SK-N-SH treated with all-trans-retinoic acid at 6 μM for 48 hours (cell line): Measurements from ENCODE around the gene PADI2.

Experiments
- ATAC-seq: fragments of 200-7000 bp; cut with Tn5 transposase; 3 replicates; pipeline ENCODE4 v1.9.1; 2020; ENCODE audit warnings: mild to moderate bottlenecking, moderate library complexity
- ARNTL ChIP-seq: fragments of 450-650 bp; formaldehyde crosslinking; IDR thresholded peaks from 2 replicates; pipeline ENCODE4 v1.5.0; 2020; ENCODE audit warnings: low read depth, mild to moderate bottlenecking, moderate library complexity, borderline replicate concordance
- BACH2 ChIP-seq: fragments of 250-450 bp; sonication (Bioruptor Pico); IDR thresholded peaks from 2 replicates; pipeline ENCODE4 v1.9.0; 2021; ENCODE audit warnings: mild to moderate bottlenecking, borderline replicate concordance
- CREB5 ChIP-seq: fragments of 250-450 bp; sonication (Bioruptor Pico); IDR thresholded peaks from 2 replicates; pipeline ENCODE4 v1.5.1; 2020; ENCODE audit warnings: low read depth, mild to moderate bottlenecking, moderate library complexity
- CSDC2 ChIP-seq: fragments of 250-450 bp; sonication (Bioruptor Pico); IDR thresholded peaks from 2 replicates; pipeline ENCODE4 v1.5.0; 2020; ENCODE audit warnings: mild to moderate bottlenecking, moderate library complexity
- CSRNP3 ChIP-seq: fragments of 250-450 bp; sonication (Bioruptor Pico); IDR thresholded peaks from 2 replicates; pipeline ENCODE4 v1.5.1; 2021; ENCODE audit warnings: mild to moderate bottlenecking, moderate library complexity
- GLIS3 ChIP-seq: fragments of 250-450 bp; sonication (Bioruptor Pico); IDR thresholded peaks from 2 replicates; pipeline ENCODE4 v1.5.0; 2020; ENCODE audit warnings: mild to moderate bottlenecking, moderate library complexity
- ISL1 ChIP-seq: fragments of 250-450 bp; sonication (Bioruptor Pico); IDR thresholded peaks from 2 replicates; pipeline ENCODE4 v2.1.2; 2022; ENCODE audit warnings: mild to moderate bottlenecking, moderate library complexity
- OSR1 ChIP-seq: fragments of 250-450 bp; sonication (Bioruptor Pico); IDR thresholded peaks from 2 replicates; pipeline ENCODE4 v1.8.0; 2022; ENCODE audit warnings: moderate library complexity, mild to moderate bottlenecking, inconsistent platforms
- PPARA ChIP-seq: fragments of 250-450 bp; sonication (Bioruptor Pico); IDR thresholded peaks from 2 replicates; pipeline ENCODE4 v1.5.0; 2020; ENCODE audit warnings: mild to moderate bottlenecking, borderline replicate concordance
- RARB ChIP-seq: fragments of 250-450 bp; sonication (Bioruptor Pico); IDR thresholded peaks from 2 replicates; pipeline ENCODE4 v1.8.0; 2021; ENCODE audit warnings: mild to moderate bottlenecking, moderate library complexity
- SNAI2 ChIP-seq: fragments of 250-450 bp; sonication (Bioruptor Pico); IDR thresholded peaks from 2 replicates; pipeline ENCODE4 v1.5.0; 2020; ENCODE audit warnings: mild to moderate bottlenecking, moderate library complexity
- TCF4 ChIP-seq: fragments of 250-450 bp; sonication (Bioruptor Pico); IDR thresholded peaks from 2 replicates; pipeline ENCODE4 v1.8.0; 2021; ENCODE audit warnings: mild to moderate bottlenecking, moderate library complexity, borderline replicate concordance
- TOX ChIP-seq: fragments of 250-450 bp; sonication (Bioruptor Pico); IDR thresholded peaks from 2 replicates; pipeline ENCODE4 v1.8.0; 2021; ENCODE audit warnings: mild to moderate bottlenecking, moderate library complexity, borderline replicate concordance
- ZC3H10 ChIP-seq: fragments of 250-450 bp; sonication (Bioruptor Pico); IDR thresholded peaks from 2 replicates; pipeline ENCODE4 v1.5.1; 2021; ENCODE audit warnings: mild to moderate bottlenecking, moderate library complexity
- ZFP3 ChIP-seq: fragments of 250-450 bp; sonication (Bioruptor Pico); IDR thresholded peaks from 2 replicates; pipeline ENCODE4 v1.5.0; 2020; ENCODE audit warnings: mild to moderate bottlenecking, moderate library complexity
- ZFP30 ChIP-seq: fragments of 450-650 bp; formaldehyde crosslinking; IDR thresholded peaks from 2 replicates; pipeline ENCODE4 v1.5.0; 2022; ENCODE audit warnings: mild to moderate bottlenecking, moderate library complexity
- ZNF70 ChIP-seq: fragments of 450-650 bp; formaldehyde crosslinking; IDR thresholded peaks from 2 replicates; pipeline ENCODE4 v1.5.0; 2020; ENCODE audit warnings: mild to moderate bottlenecking, moderate library complexity
- ZNF8 ChIP-seq: fragments of 450-650 bp; formaldehyde crosslinking; IDR thresholded peaks from 2 replicates; pipeline ENCODE4 v1.5.0; 2020; ENCODE audit warnings: mild to moderate bottlenecking, moderate library complexity
- TF ChIP-seq, protein P1 (sequence below): fragments of 250-450 bp; sonication (Bioruptor Pico); IDR thresholded peaks from 2 replicates; pipeline ENCODE4 v1.8.0; 2021; ENCODE audit warnings: low read depth, mild to moderate bottlenecking, moderate library complexity, borderline replicate concordance
- TF ChIP-seq, protein P2 (sequence below): fragments of 250-450 bp; sonication (Bioruptor Pico); IDR thresholded peaks from 2 replicates; pipeline ENCODE4 v1.8.0; 2020; ENCODE audit warnings: mild to moderate bottlenecking, moderate library complexity, borderline replicate concordance

The PADI2 gene

GRCh38 chr1:17080085-17080759 is 39.0 kb downstream of the PADI2 start:
- TF ChIP-seq ISL1 (CRISPR knock-in tag) (no peak), RARB (CRISPR knock-in tag) (no peak), TOX (CRISPR knock-in tag) (no peak), CREB5 (CRISPR knock-in tag) (no peak), GLIS3 (CRISPR knock-in tag) (no peak), ZNF8 (CRISPR knock-in tag) (no peak), CSRNP3 (CRISPR knock-in tag) (no peak), PPARA (no peak), ZFP30 (CRISPR knock-in tag) (no peak)
- ATAC-seq, result no peak

- ATAC-seq, result no peak
- TF ChIP-seq ZNF70 (CRISPR knock-in tag), result no peak
- TF ChIP-seq PPARA, result no peak
- no peak for TF ChIP-seq CSRNP3 (CRISPR knock-in tag)
- TF ChIP-seq CSDC2 (CRISPR knock-in tag), result no peak
These were observed 40.0 kb downstream of the PADI2 start for GRCh38 chr1:17078991-17079868.

DNA sequence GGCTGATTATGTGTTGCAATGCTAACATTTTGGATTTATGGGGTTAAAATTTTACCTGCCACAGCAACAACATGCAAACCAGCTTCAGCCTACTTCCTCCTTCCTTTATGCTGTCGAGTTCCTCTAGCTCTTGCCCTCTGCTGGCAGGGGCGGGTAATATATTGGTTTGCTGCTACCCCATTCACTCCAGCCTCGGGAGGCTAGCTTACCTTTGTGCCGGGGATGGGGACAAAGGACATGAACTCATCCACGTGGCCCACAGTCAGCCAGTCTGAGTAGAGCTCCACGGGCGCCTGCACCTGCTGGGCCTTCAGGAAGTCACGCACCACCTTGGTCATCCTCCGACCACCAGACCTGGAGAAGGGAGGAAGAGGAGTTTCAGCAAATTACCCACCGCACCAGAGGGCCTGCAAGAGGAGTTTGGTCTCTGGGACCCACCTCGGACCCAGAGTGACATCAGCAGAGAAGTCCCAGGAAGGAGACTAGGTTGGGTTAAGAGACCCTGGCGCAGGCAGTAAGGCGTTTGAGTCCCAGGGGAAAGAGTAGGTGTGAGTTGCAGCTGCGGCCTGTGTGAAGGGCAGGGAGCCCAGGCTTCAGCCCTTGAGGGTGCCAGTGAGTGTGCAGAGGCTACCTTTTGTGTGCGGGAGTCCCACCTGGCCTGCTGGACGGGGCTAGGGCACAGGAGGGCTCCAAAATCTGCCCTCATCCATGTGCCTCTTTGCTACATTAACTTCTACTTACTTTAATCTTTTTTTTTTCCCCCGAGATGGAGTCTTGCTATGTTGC is 43.6 kb downstream of the PADI2 start:
- TF ChIP-seq GLIS3 (CRISPR knock-in tag) (no peak), ZFP3 (no peak), PPARA (no peak), ZNF70 (CRISPR knock-in tag) (no peak), ZFP30 (CRISPR knock-in tag) (no peak), CSDC2 (CRISPR knock-in tag) (no peak), BACH2 (CRISPR knock-in tag) (no peak), RARB (CRISPR knock-in tag) (no peak)
- TF ChIP-seq, protein P1, sequence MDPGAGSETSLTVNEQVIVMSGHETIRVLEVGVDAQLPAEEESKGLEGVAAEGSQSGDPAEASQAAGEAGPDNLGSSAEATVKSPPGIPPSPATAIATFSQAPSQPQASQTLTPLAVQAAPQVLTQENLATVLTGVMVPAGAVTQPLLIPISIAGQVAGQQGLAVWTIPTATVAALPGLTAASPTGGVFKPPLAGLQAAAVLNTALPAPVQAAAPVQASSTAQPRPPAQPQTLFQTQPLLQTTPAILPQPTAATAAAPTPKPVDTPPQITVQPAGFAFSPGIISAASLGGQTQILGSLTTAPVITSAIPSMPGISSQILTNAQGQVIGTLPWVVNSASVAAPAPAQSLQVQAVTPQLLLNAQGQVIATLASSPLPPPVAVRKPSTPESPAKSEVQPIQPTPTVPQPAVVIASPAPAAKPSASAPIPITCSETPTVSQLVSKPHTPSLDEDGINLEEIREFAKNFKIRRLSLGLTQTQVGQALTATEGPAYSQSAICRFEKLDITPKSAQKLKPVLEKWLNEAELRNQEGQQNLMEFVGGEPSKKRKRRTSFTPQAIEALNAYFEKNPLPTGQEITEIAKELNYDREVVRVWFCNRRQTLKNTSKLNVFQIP (CRISPR knock-in tag), result no peak

GRCh38 chr1:17071794-17072193 is 47.5 kb downstream of the PADI2 start:
- TF ChIP-seq OSR1 (no peak), ZC3H10 (no peak), TCF4 (CRISPR knock-in tag) (no peak), CREB5 (CRISPR knock-in tag) (no peak), ISL1 (CRISPR knock-in tag) (no peak), ARNTL (CRISPR knock-in tag) (no peak), ZNF8 (CRISPR knock-in tag) (no peak), ZFP3 (no peak), ZNF70 (CRISPR knock-in tag) (no peak), GLIS3 (CRISPR knock-in tag) (no peak), PPARA (no peak), BACH2 (CRISPR knock-in tag) (no peak), CSDC2 (CRISPR knock-in tag) (no peak), SNAI2 (CRISPR knock-in tag) (no peak)
- TF ChIP-seq, protein P2, sequence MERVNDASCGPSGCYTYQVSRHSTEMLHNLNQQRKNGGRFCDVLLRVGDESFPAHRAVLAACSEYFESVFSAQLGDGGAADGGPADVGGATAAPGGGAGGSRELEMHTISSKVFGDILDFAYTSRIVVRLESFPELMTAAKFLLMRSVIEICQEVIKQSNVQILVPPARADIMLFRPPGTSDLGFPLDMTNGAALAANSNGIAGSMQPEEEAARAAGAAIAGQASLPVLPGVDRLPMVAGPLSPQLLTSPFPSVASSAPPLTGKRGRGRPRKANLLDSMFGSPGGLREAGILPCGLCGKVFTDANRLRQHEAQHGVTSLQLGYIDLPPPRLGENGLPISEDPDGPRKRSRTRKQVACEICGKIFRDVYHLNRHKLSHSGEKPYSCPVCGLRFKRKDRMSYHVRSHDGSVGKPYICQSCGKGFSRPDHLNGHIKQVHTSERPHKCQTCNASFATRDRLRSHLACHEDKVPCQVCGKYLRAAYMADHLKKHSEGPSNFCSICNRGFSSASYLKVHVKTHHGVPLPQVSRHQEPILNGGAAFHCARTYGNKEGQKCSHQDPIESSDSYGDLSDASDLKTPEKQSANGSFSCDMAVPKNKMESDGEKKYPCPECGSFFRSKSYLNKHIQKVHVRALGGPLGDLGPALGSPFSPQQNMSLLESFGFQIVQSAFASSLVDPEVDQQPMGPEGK, result no peak
- TF ChIP-seq, protein P1 (CRISPR knock-in tag), result no peak
- TF ChIP-seq, all 23 proteins: peak for 0
- ATAC-seq, result no peak

More for the DNA sequence above, 43.6 kb downstream of the PADI2 start:
- peak; percentile 61; the same call in 2 of the 3 replicates for ATAC-seq
